GM12892 (cell line): ENCODE measurements around the gene LASP1.

Experiments used
- DNase-seq: peaks from one replicate; pipeline ENCODE4 v3.0.0; 2011; ENCODE audit not compliant: insufficient read length
- FAIRE-seq: peaks from 2 replicates; lab custom pipeline; 2011; peaks lifted over from hg19 to GRCh38; lab: Jason Lieb, UNC
- POLR2A ChIP-seq: IDR thresholded peaks from 2 replicates; pipeline ENCODE4 v1.6.1; 2011; ENCODE audit warnings: low read depth, low read length, control low read depth
- POLR2AphosphoS5 ChIP-seq: IDR thresholded peaks from 2 replicates; pipeline ENCODE4 v1.6.1; 2011; ENCODE audit warnings: low read depth, low read length, control low read depth
- TAF1 ChIP-seq: IDR thresholded peaks from 2 replicates; pipeline ENCODE4 v1.6.1; 2011; ENCODE audit warnings: low read depth, mild to moderate bottlenecking, control low read depth, low read length, borderline replicate concordance

Gene LASP1

GRCh38 chr17:38885044-38885727, 15.3 kb downstream of the LASP1 start:
- no peak for DNase-seq
- TF ChIP-seq TAF1: no peak
- TF ChIP-seq POLR2AphosphoS5: no peak
- TF ChIP-seq POLR2A: no peak
- no peak for FAIRE-seq

GRCh38 chr17:38885728-38886642, 16.1 kb downstream of the LASP1 start:
- no peak for TF ChIP-seq TAF1
- no peak for TF ChIP-seq POLR2AphosphoS5
- TF ChIP-seq POLR2A: no peak
- no peak for DNase-seq
- no peak for FAIRE-seq

- FAIRE-seq (no peak), DNase-seq (no peak)
- TF ChIP-seq TAF1 (no peak), POLR2AphosphoS5 (no peak), POLR2A (no peak)
Measured at GRCh38 chr17:38886643-38887010, 16.8 kb downstream of the LASP1 start.

- no peak for FAIRE-seq
- no peak for TF ChIP-seq TAF1
- TF ChIP-seq POLR2A: no peak
- TF ChIP-seq POLR2AphosphoS5: no peak
- no peak for DNase-seq
Measured at GRCh38 chr17:38888842-38889241, 19.0 kb downstream of the LASP1 start.

GRCh38 chr17:38889745-38890409, 20.0 kb downstream of the LASP1 start:
- DNase-seq: no peak
- no peak for FAIRE-seq
- TF ChIP-seq TAF1 (no peak), POLR2A (no peak), POLR2AphosphoS5 (no peak)

- no peak for DNase-seq
- TF ChIP-seq TAF1 (no peak), POLR2A (no peak), POLR2AphosphoS5 (no peak)
- FAIRE-seq: no peak
Measured at GRCh38 chr17:38890410-38890746, 20.5 kb downstream of the LASP1 start.

GRCh38 chr17:38891441-38891840, 21.6 kb downstream of the LASP1 start:
- FAIRE-seq (no peak), DNase-seq (no peak)
- TF ChIP-seq POLR2A (no peak), TAF1 (no peak)

- FAIRE-seq: no peak
- DNase-seq: no peak
- TF ChIP-seq TAF1 (no peak), POLR2A (no peak), POLR2AphosphoS5 (no peak)
Measured at GRCh38 chr17:38892083-38892482, 22.2 kb downstream of the LASP1 start.

- FAIRE-seq (no peak), DNase-seq (no peak)
- TF ChIP-seq POLR2A (no peak), TAF1 (no peak), POLR2AphosphoS5 (no peak)
Measured at GRCh38 chr17:38892620-38893019, 22.8 kb downstream of the LASP1 start.

- TF ChIP-seq TAF1 (no peak), POLR2A (no peak), POLR2AphosphoS5 (no peak)
- FAIRE-seq (no peak), DNase-seq (no peak)
Measured at GRCh38 chr17:38893113-38893512, 23.3 kb downstream of the LASP1 start.

- DNase-seq (no peak), FAIRE-seq (peak; percentile 14)
- TF ChIP-seq POLR2A (no peak), POLR2AphosphoS5 (no peak), TAF1 (no peak)
Measured at GRCh38 chr17:38893607-38894006, 23.7 kb downstream of the LASP1 start.

GRCh38 chr17:38894276-38894675, 24.4 kb downstream of the LASP1 start:
- peak; percentile 78 for FAIRE-seq
- TF ChIP-seq POLR2A (no peak), POLR2AphosphoS5 (no peak), TAF1 (no peak)
- no peak for DNase-seq
